ENCODE data around the gene PLAAT1. TPM values are rescaled to one million over a fixed set of nuclear protein-coding genes. Genes with fewer than 3 reads are reported as not detected.

PLAAT1 gene
- total RNA-seq, 1 experiment from 2014 or later: not detected

DNA sequence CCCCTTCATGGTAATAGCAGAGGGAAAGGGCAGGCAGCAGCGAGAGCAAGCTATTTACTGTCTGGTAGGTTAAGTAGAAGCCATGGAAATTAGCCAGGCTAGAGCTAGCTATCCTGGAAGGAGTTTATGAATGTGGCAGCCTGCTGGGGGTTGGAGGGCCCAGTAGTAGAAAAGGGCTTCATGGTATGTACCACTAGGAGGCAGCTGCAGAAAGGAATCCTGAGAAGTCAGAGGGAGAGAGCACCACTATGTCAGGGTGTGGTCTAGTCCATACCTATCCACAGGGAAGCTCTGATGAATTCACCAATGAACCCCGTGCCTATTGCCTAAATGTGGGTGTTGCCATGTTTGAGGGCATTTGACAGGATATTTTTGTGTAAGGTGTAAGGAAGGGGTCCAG, 55.0 kb downstream of the PLAAT1 start:
- no peaks in the 10 kb centered on the region for H3K36me3 ChIP-seq (ENCODE audit: low read depth)
- H3K4me1 ChIP-seq (replicated peaks; ENCODE audit: insufficient read depth): no peaks in the 10 kb centered on the region
- H3K9me2 ChIP-seq (ENCODE audit: insufficient read depth): no peaks in the 10 kb centered on the region
- H4K20me1 ChIP-seq (ENCODE audit: insufficient read depth): no peaks in the 10 kb centered on the region
- ChIA-PET CTCF (no interaction called here), POLR2A (ENCODE audit: unreplicated experiment) (no interaction called here)
- H3K9me3 ChIP-seq (ENCODE audit: insufficient read depth, low read depth): no peaks in the 10 kb centered on the region; the same call in 1 of the 2 replicates
- no peak overlapping the region for H3K27ac ChIP-seq
- no peak overlapping the region for H2AFZ ChIP-seq
- H3K79me2 ChIP-seq (ENCODE audit: low read depth): no peaks in the 10 kb centered on the region
- H3K4me3 ChIP-seq: no peak overlapping the region
- TF ChIP-seq EZH2 (IDR thresholded peaks at IDR 0.05; ENCODE audit: low read depth): no peak
- TF ChIP-seq CTCF (conservative IDR thresholded peaks at IDR 0.05): no peak
- peaks cover 17% of the 10 kb centered on the region for H3K27me3 ChIP-seq (ENCODE audit: insufficient read depth, low read depth)
- no TSS peak for BruUV-seq (replicated peaks)
- H3F3A ChIP-seq (ENCODE audit: insufficient read depth, low read depth): no peaks in the 10 kb centered on the region
- DNase-seq: no peak
- intact Hi-C loops (cut with micrococcal nuclease; ENCODE audit: unreplicated experiment): no loop called here
- H3K4me2 ChIP-seq: no peak overlapping the region

- H3K79me2 ChIP-seq (ENCODE audit: low read depth): no peaks in the 10 kb centered on the region
- H3K4me3 ChIP-seq: no peak overlapping the region
- H3K27me3 ChIP-seq (ENCODE audit: insufficient read depth, low read depth): peaks cover 19% of the 10 kb centered on the region
- H3K4me1 ChIP-seq (replicated peaks; ENCODE audit: insufficient read depth): no peaks in the 10 kb centered on the region
- no peaks in the 10 kb centered on the region for H3K36me3 ChIP-seq (ENCODE audit: low read depth)
- H3F3A ChIP-seq (ENCODE audit: insufficient read depth, low read depth): no peaks in the 10 kb centered on the region
- no peak for TF ChIP-seq EZH2 (IDR thresholded peaks at IDR 0.05; ENCODE audit: low read depth)
- TF ChIP-seq CTCF (conservative IDR thresholded peaks at IDR 0.05): no peak
- no TSS peak for BruUV-seq (replicated peaks)
- CTCF ChIA-PET: no interaction called here
- no peak overlapping the region for H2AFZ ChIP-seq
- H3K9me2 ChIP-seq (ENCODE audit: insufficient read depth): no peaks in the 10 kb centered on the region
- no peak overlapping the region for H3K27ac ChIP-seq
- H4K20me1 ChIP-seq (ENCODE audit: insufficient read depth): no peaks in the 10 kb centered on the region
- no peak overlapping the region for H3K4me2 ChIP-seq
- POLR2A ChIA-PET (ENCODE audit: unreplicated experiment): no interaction called here
- DNase-seq: no peak
- intact Hi-C loops (cut with micrococcal nuclease; ENCODE audit: unreplicated experiment): no loop called here
- no peaks in the 10 kb centered on the region for H3K9me3 ChIP-seq (ENCODE audit: insufficient read depth, low read depth)
These were observed 56.4 kb downstream of the PLAAT1 start for GRCh38 chr3:193297421-193297820.

- Histone ChIP-seq H3K9me3 (ENCODE audit: insufficient read depth, low read depth) (no peaks in the 10 kb centered on the region), H3K27me3 (ENCODE audit: insufficient read depth, low read depth) (peaks cover 19% of the 10 kb centered on the region), H3K79me2 (ENCODE audit: low read depth) (no peaks in the 10 kb centered on the region), H4K20me1 (ENCODE audit: insufficient read depth) (no peaks in the 10 kb centered on the region), H3K4me3 (no peak overlapping the region), H3K4me1 (replicated peaks; ENCODE audit: insufficient read depth) (no peaks in the 10 kb centered on the region), H3K27ac (no peak overlapping the region), H3K9me2 (ENCODE audit: insufficient read depth) (no peaks in the 10 kb centered on the region), H3F3A (ENCODE audit: insufficient read depth, low read depth) (no peaks in the 10 kb centered on the region), H3K4me2 (no peak overlapping the region), H2AFZ (no peak overlapping the region), H3K36me3 (ENCODE audit: low read depth) (no peaks in the 10 kb centered on the region)
- CTCF ChIA-PET: no interaction called here
- POLR2A ChIA-PET (ENCODE audit: unreplicated experiment): no interaction called here
- no TSS peak for BruUV-seq (replicated peaks)
- no peak for DNase-seq
- intact Hi-C loops (cut with micrococcal nuclease; ENCODE audit: unreplicated experiment): no loop called here
- no peak for TF ChIP-seq EZH2 (IDR thresholded peaks at IDR 0.05; ENCODE audit: low read depth)
- no peak for TF ChIP-seq CTCF (conservative IDR thresholded peaks at IDR 0.05)
These were observed 60.4 kb downstream of the PLAAT1 start for GRCh38 chr3:193301433-193301832.

Data from PC-9 (cell line).